ENCODE results near the gene DNAJC5G. TPM values are rescaled to one million over a fixed set of nuclear protein-coding genes. Genes with fewer than 3 reads are reported as not detected.

The DNAJC5G gene
- total and polyA plus RNA-seq, 2 donors (not counting 1 experiment from before 2014, with no cell fraction given), result not detected

Other genes with a start within 250 kb of the DNAJC5G start
- gene TMEM214, start 242.5 kb upstream of the DNAJC5G start, total RNA-seq, result 91.1 and 97.0 TPM in 2 replicates
- 68.6 and 80.1 TPM in 2 replicates for gene TMEM214, start 242.5 kb upstream of the DNAJC5G start, polyA plus RNA-seq
- 17.5 and 18.7 TPM in 2 replicates for gene AGBL5, start 223.8 kb upstream of the DNAJC5G start, total RNA-seq
- 9.4 and 10.0 TPM in 2 replicates for gene AGBL5, start 223.8 kb upstream of the DNAJC5G start, polyA plus RNA-seq
- gene OST4, start 203.8 kb upstream of the DNAJC5G start, total RNA-seq, result 195 and 199 TPM in 2 replicates
- gene OST4, start 203.8 kb upstream of the DNAJC5G start, polyA plus RNA-seq, result 186 and 257 TPM in 2 replicates
- gene EMILIN1, start 196.8 kb upstream of the DNAJC5G start, total RNA-seq, result 0.39 and 0.52 TPM in 2 replicates
- 0.24 and 0.27 TPM in 2 replicates for gene EMILIN1, start 196.8 kb upstream of the DNAJC5G start, polyA plus RNA-seq
- 4.0 and 5.5 TPM in 2 replicates for gene KHK, start 188.7 kb upstream of the DNAJC5G start, total RNA-seq
- 3.3 and 3.8 TPM in 2 replicates for gene KHK, start 188.7 kb upstream of the DNAJC5G start, polyA plus RNA-seq
- gene CGREF1, start 156.3 kb upstream of the DNAJC5G start, total RNA-seq, result not detected in 2 replicates
- gene CGREF1, start 156.3 kb upstream of the DNAJC5G start, polyA plus RNA-seq, result not detected in 2 replicates
- gene ABHD1, start 151.6 kb upstream of the DNAJC5G start, total RNA-seq, result 0.73 and 1.5 TPM in 2 replicates
- gene ABHD1, start 151.6 kb upstream of the DNAJC5G start, polyA plus RNA-seq, result 0.92 and 2.7 TPM in 2 replicates
- gene PREB, start 140.8 kb upstream of the DNAJC5G start, total RNA-seq, result 44.6 and 46.0 TPM in 2 replicates
- 63.9 and 88.9 TPM in 2 replicates for gene PREB, start 140.8 kb upstream of the DNAJC5G start, polyA plus RNA-seq
- not detected in 2 replicates for gene PRR30, start 136.0 kb upstream of the DNAJC5G start, total RNA-seq
- not detected in 2 replicates for gene PRR30, start 136.0 kb upstream of the DNAJC5G start, polyA plus RNA-seq
- 0.10 TPM in 1 of 2 replicates, not detected in the other for gene TCF23, start 126.4 kb upstream of the DNAJC5G start, total RNA-seq
- not detected in 2 replicates for gene TCF23, start 126.4 kb upstream of the DNAJC5G start, polyA plus RNA-seq
- 88.8 and 89.9 TPM in 2 replicates for gene ATRAID, start 63.4 kb upstream of the DNAJC5G start, total RNA-seq
- gene ATRAID, start 63.4 kb upstream of the DNAJC5G start, polyA plus RNA-seq, result 106 and 117 TPM in 2 replicates
- gene SLC5A6, start 63.2 kb upstream of the DNAJC5G start, total RNA-seq, result 46.1 and 50.8 TPM in 2 replicates
- gene SLC5A6, start 63.2 kb upstream of the DNAJC5G start, polyA plus RNA-seq, result 52.6 and 82.3 TPM in 2 replicates
- 35.6 and 36.0 TPM in 2 replicates for gene CAD, start 58.1 kb upstream of the DNAJC5G start, total RNA-seq
- gene CAD, start 58.1 kb upstream of the DNAJC5G start, polyA plus RNA-seq, result 29.0 and 48.5 TPM in 2 replicates
- not detected in 2 replicates for gene SLC30A3, start 12.4 kb upstream of the DNAJC5G start, total RNA-seq
- gene SLC30A3, start 12.4 kb upstream of the DNAJC5G start, polyA plus RNA-seq, result 0.07 and 0.09 TPM in 2 replicates
- not detected in 2 replicates for gene TRIM54, start 7.0 kb downstream of the DNAJC5G start, total RNA-seq
- not detected in 2 replicates for gene TRIM54, start 7.0 kb downstream of the DNAJC5G start, polyA plus RNA-seq
- 2.7 and 3.6 TPM in 2 replicates for gene UCN, start 33.0 kb downstream of the DNAJC5G start, total RNA-seq
- 4.3 and 4.5 TPM in 2 replicates for gene UCN, start 33.0 kb downstream of the DNAJC5G start, polyA plus RNA-seq
- 103 and 111 TPM in 2 replicates for gene MPV17, start 47.7 kb downstream of the DNAJC5G start, total RNA-seq
- gene MPV17, start 47.7 kb downstream of the DNAJC5G start, polyA plus RNA-seq, result 137 and 148 TPM in 2 replicates
- 114 and 121 TPM in 2 replicates for gene GTF3C2, start 81.3 kb downstream of the DNAJC5G start, total RNA-seq
- gene GTF3C2, start 81.3 kb downstream of the DNAJC5G start, polyA plus RNA-seq, result 84.8 and 91.4 TPM in 2 replicates
- 50.5 and 56.7 TPM in 2 replicates for gene EIF2B4, start 94.9 kb downstream of the DNAJC5G start, total RNA-seq
- 33.8 and 47.7 TPM in 2 replicates for gene EIF2B4, start 94.9 kb downstream of the DNAJC5G start, polyA plus RNA-seq
- gene SNX17, start 95.2 kb downstream of the DNAJC5G start, total RNA-seq, result 158 and 162 TPM in 2 replicates
- gene SNX17, start 95.2 kb downstream of the DNAJC5G start, polyA plus RNA-seq, result 79.6 and 103 TPM in 2 replicates
- 29.0 and 31.7 TPM in 2 replicates for gene ZNF513, start 105.3 kb downstream of the DNAJC5G start, total RNA-seq
- 29.5 and 36.8 TPM in 2 replicates for gene ZNF513, start 105.3 kb downstream of the DNAJC5G start, polyA plus RNA-seq
- gene PPM1G, start 134.2 kb downstream of the DNAJC5G start, total RNA-seq, result 45.5 and 48.9 TPM in 2 replicates
- gene PPM1G, start 134.2 kb downstream of the DNAJC5G start, polyA plus RNA-seq, result 23.7 and 27.1 TPM in 2 replicates
- 109 and 115 TPM in 2 replicates for gene NRBP1, start 153.2 kb downstream of the DNAJC5G start, total RNA-seq
- 69.2 and 105 TPM in 2 replicates for gene NRBP1, start 153.2 kb downstream of the DNAJC5G start, polyA plus RNA-seq
- gene KRTCAP3, start 166.9 kb downstream of the DNAJC5G start, total RNA-seq, result 15.0 and 16.5 TPM in 2 replicates
- 8.6 TPM in 2 replicates for gene KRTCAP3, start 166.9 kb downstream of the DNAJC5G start, polyA plus RNA-seq
- 33.3 and 41.0 TPM in 2 replicates for gene IFT172, start 214.3 kb downstream of the DNAJC5G start, total RNA-seq
- 20.1 and 21.4 TPM in 2 replicates for gene IFT172, start 214.3 kb downstream of the DNAJC5G start, polyA plus RNA-seq
- gene FNDC4, start 219.8 kb downstream of the DNAJC5G start, total RNA-seq, result not detected in 2 replicates
- gene FNDC4, start 219.8 kb downstream of the DNAJC5G start, polyA plus RNA-seq, result 0.17 and 0.31 TPM in 2 replicates
- not detected in 2 replicates for gene GCKR, start 221.4 kb downstream of the DNAJC5G start, total RNA-seq
- gene GCKR, start 221.4 kb downstream of the DNAJC5G start, polyA plus RNA-seq, result not detected in 2 replicates

Data from B cell (primary cell).